ENCODE measurements around the gene PIPOX. TPM values are rescaled to one million over a fixed set of nuclear protein-coding genes. Genes with fewer than 3 reads are reported as not detected.

Gene PIPOX
- total and polyA plus RNA-seq, 2 of the 8 experiments (the other 6 are each of a cell fraction or from before 2014, with no cell fraction given): 57.2 to 99.6 TPM

DNA sequence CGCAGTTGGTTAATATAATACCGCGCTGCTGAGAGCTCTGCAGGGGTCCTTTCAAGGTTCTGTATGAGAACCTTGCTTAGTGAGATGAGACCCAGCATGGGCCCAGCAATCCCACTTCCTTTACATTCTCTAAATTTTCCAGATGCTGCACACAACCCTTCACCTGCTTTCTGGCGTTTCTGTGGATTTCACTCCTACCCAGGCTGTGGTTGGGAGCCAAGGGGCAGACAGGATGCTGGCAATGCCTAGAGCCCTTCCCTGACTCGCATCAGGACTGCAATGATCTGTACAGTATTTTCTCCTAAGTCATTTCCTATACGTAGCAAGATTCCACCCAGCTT, 10.1 kb upstream of the PIPOX start:
- Histone ChIP-seq H3K4me1 (replicated peaks in 1 of 4; ENCODE audit: control insufficient read depth in 3 of 4, insufficient read depth in 4 of 4, low read length in 3 of 4) (peaks cover 11 to 31% (median 22%) of the 10 kb centered on the region in 4 experiments), H3K18ac (ENCODE audit: extremely low read depth, low read length) (peak overlapping the region; percentile 84), H3K27ac (ENCODE audit: low read depth, low read length) (peak overlapping the region; percentile 72; the same call in 1 of the 2 replicates), H2AK5ac (ENCODE audit: low read depth, low read length) (peak overlapping the region; percentile 97), H3K27me3 (replicated peaks in 1 of 4; ENCODE audit: control insufficient read depth in 3 of 4, extremely low read depth in 1 of 4, insufficient read depth in 3 of 4, low read length in 3 of 4) (no peaks in the 10 kb centered on the region), H3K9ac (replicated peaks in 1 of 4; ENCODE audit: extremely low read depth in 1 of 4, low read depth in 3 of 4, low read length in 3 of 4) (no peak overlapping the region; a peak in 1 of 7 replicates), H3K14ac (ENCODE audit: insufficient read length) (no peak overlapping the region), H3K36me3 (ENCODE audit: control insufficient read depth in 2 of 4, insufficient read depth in 4 of 4, low read length in 3 of 4) (peaks cover 0 to 4% (median 0%) of the 10 kb centered on the region in 4 experiments; a peak in 1 of 8 replicates), H3K4me3 (ENCODE audit: extremely low read depth in 1 of 4, insufficient read depth in 2 of 4, low read depth in 3 of 4, low read length in 4 of 4) (peak overlapping the region in 2 of 4 experiments; percentile 32 to 47; a peak in 3 of 8 replicates), H4K91ac (replicated peaks; ENCODE audit: insufficient read length, low read length) (peak overlapping the region; percentile 77), H3K4ac (replicated peaks; ENCODE audit: insufficient read length, low read depth, low read length) (peak overlapping the region; percentile 38), H3K79me1 (ENCODE audit: low read depth, low read length) (no peaks in the 10 kb centered on the region), H2BK120ac (replicated peaks; ENCODE audit: low read depth, low read length) (peak overlapping the region; percentile 89), H2BK5ac (ENCODE audit: low read depth, low read length) (peak overlapping the region; percentile 98), H4K8ac (ENCODE audit: extremely low read depth, insufficient read depth, low read length) (no peak overlapping the region), H3K4me2 (ENCODE audit: insufficient read depth in 1 of 2, low read depth in 2 of 2, low read length in 2 of 2) (peak overlapping the region; percentile 53 to 72; a peak in 3 of 4 replicates), H4K20me1 (replicated peaks in 1 of 2; ENCODE audit: control insufficient read depth in 1 of 2, insufficient read depth in 2 of 2, low read length in 2 of 2) (no peaks in the 10 kb centered on the region), H2BK15ac (ENCODE audit: low read length) (no peak overlapping the region), H3K23ac (ENCODE audit: insufficient read length) (no peak overlapping the region), H2AFZ (ENCODE audit: low read length) (no peak overlapping the region), H3K9me3 (ENCODE audit: insufficient read depth in 2 of 2, low read depth in 1 of 2, low read length in 1 of 2) (peaks cover 5 to 6% of the 10 kb centered on the region in 2 experiments; a peak in 3 of 4 replicates), H4K5ac (ENCODE audit: insufficient read length, low read depth, low read length) (peak overlapping the region; percentile 5), H3K56ac (replicated peaks; ENCODE audit: insufficient read length, low read depth, low read length) (peak overlapping the region; percentile 22), H2BK12ac (ENCODE audit: low read depth, low read length) (peak overlapping the region; percentile 51), H3K23me2 (ENCODE audit: low read depth, low read length) (peaks cover 4% of the 10 kb centered on the region; the same call in 1 of the 2 replicates), H3K79me2 (ENCODE audit: control insufficient read depth in 1 of 2, insufficient read depth in 2 of 2, low read length in 2 of 2) (no peaks in the 10 kb centered on the region), H2BK20ac (ENCODE audit: low read length) (peak overlapping the region; percentile 96)
- CTCF ChIA-PET (ENCODE audit: partially characterized antibody): interaction anchor here (0.8 to 6.6 kb wide), 12 partner anchors 13 to 92 kb away, joined by 3 to 41 read pairs (median 5); no protein-coding TSS in a partner anchor
- FAIRE-seq (no peak), DNase-seq (ENCODE audit: low read depth in 1 of 2, low spot score in 2 of 2) (no peak)
- POLR2A ChIA-PET (ENCODE audit: partially characterized antibody): interaction anchor here (0.7 to 3.8 kb wide), 24 partner anchors 9 to 99 kb away, joined by 3 to 47 read pairs (median 5); partner anchors contain the start of gene PIPOX
- 6% methylated on average over 6 of the region's 6 CpGs; no CpG with 5 or more reads in 1 of the 2 experiments for WGBS, 2 experiments (ENCODE audit: extremely low coverage in 1 of 2, insufficient coverage in 1 of 2, insufficient read length in 1 of 2, insufficient replicate concordance in 2 of 2, low coverage in 1 of 2, low lambda C conversion rate in 2 of 2, missing lambda C conversion rate in 1 of 2)
- peak in 1 of 2 experiments; percentile 64; a peak in 1 of 3 replicates for TF ChIP-seq EP300 (IDR thresholded peaks at IDR 0.05; ENCODE audit: borderline replicate concordance in 1 of 2, low read depth in 2 of 2, low read length in 2 of 2)
- no peak for TF ChIP-seq CBX8 (IDR thresholded peaks at IDR 0.05; ENCODE audit: borderline replicate concordance, low read depth, low read length)
- TF ChIP-seq HDAC2 (IDR thresholded peaks at IDR 0.05; ENCODE audit: borderline replicate concordance in 1 of 2, low read depth in 2 of 2, low read length in 2 of 2): 0 out of 4 replicates have a peak, but pooled peaks of 1 of the 2 experiments have one; percentile 56
- no peak for TF ChIP-seq SAP30 (IDR thresholded peaks at IDR 0.05; ENCODE audit: insufficient read depth, insufficient replicate concordance, low read length)
- peak; percentile 86; the same call in 1 of the 2 replicates for TF ChIP-seq TEAD4 (IDR thresholded peaks at IDR 0.05; ENCODE audit: low read depth, low read length)
- peak; percentile 73; the same call in 1 of the 2 replicates for TF ChIP-seq SP1 (IDR thresholded peaks at IDR 0.05; ENCODE audit: low read depth, low read length)
- no peak for TF ChIP-seq JUN (IDR thresholded peaks at IDR 0.05; ENCODE audit: low read depth, low read length)
- no peak for TF ChIP-seq HDAC6 (IDR thresholded peaks at IDR 0.05; ENCODE audit: low read depth, low read length)
- peak; percentile 63 for TF ChIP-seq NANOG (IDR thresholded peaks at IDR 0.05; ENCODE audit: insufficient read depth, low read depth, low read length, poor library complexity, severe bottlenecking)
- no peak for TF ChIP-seq EGR1 (IDR thresholded peaks at IDR 0.05; ENCODE audit: borderline replicate concordance, low read depth, low read length)
- no peak for TF ChIP-seq POLR2AphosphoS5 (IDR thresholded peaks at IDR 0.05; ENCODE audit: low read depth, low read length)
- TF ChIP-seq POLR2A (IDR thresholded peaks at IDR 0.05; ENCODE audit: control extremely low read depth in 1 of 2, low read depth in 2 of 2, low read length in 2 of 2): no peak; a peak in 1 of 3 replicates
- no peak for TF ChIP-seq BRCA1 (IDR thresholded peaks at IDR 0.05; ENCODE audit: low read depth, low read length)
